GM12864 (cell line): ENCODE data around the gene INPP4A.
A peak's percentile ranks its signal among the peaks of the same experiment; 100 is the strongest.

Experiments
- DNase-seq: peaks from one replicate; pipeline ENCODE4 v3.0.0-alpha.2; 2011; ENCODE audit warnings: low read depth
- H3K4me3 ChIP-seq: 2 replicates; pipeline ENCODE4 v1.5.1; 2011; ENCODE audit warnings: mild to moderate bottlenecking, low read depth, low read length, control low read depth
- CTCF ChIP-seq: IDR thresholded peaks from 2 replicates; pipeline ENCODE4 v1.5.1; 2011; ENCODE audit warnings: low read depth, mild to moderate bottlenecking, moderate library complexity, low read length, control low read depth, inconsistent platforms; ENCODE audit errors: missing control alignments

INPP4A gene

DNA sequence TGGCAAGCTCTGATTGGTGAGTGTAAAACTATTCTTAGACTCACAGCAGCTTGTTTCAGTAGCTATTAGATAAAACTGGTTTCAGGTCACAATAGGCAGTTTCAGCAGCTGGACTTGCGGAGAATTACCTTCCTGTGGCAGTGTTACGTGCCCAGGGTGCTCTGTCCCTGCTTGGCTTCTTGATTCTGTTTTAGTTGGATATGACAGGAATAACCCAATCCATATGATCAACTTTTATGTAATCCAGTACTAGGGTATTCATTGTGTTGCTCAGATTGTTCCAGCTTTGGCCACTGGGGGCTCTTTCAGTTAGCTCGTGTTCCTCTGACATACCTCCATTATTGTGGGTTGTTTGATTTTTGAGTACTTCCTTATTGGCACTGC lies 43.1 kb downstream of the INPP4A start:
- no peak overlapping the region for H3K4me3 ChIP-seq
- DNase-seq: peak; percentile 91
- peak; percentile 53 for TF ChIP-seq CTCF

DNA sequence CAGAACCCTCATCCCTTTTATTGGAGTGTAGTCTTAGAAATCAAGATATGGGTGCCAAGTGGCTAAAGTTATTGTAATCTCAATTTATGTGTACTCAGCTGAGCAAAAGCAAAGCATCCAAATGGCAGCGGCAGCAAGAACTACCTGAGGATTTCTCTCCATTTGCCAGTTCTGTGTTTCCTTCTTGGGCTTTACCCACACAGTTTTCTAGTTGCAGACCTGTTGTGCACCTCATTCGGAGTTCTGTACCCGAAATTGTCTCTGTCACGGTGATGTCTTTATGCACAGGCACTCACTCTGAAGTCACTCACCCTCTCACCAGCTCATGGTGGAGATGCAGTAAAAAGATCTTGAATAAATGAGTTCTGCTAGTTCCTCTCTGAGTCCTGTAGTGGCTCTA lies 43.6 kb downstream of the INPP4A start:
- H3K4me3 ChIP-seq: no peak overlapping the region
- TF ChIP-seq CTCF: no peak
- no peak for DNase-seq

DNA sequence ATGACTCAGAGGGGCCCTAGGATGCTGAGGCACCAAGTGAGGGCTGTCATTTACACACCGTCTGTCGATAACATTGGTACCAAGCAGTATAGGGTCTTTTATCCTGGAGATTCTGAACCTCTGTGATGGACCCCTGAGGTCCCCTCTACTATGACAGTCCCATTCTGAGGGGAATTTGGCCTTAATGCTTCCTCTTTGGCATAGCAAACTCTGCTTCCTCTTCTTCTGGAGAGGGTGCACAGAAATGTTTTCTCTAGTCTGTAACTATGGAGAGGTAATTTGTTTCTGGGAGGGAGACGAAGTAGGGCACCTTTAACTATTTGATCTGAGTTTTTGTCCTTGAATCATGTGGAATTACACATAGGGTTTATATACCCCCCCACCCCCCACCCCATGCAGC lies 44.8 kb downstream of the INPP4A start:
- DNase-seq: no peak
- no peak for TF ChIP-seq CTCF
- no peak overlapping the region for H3K4me3 ChIP-seq

DNA sequence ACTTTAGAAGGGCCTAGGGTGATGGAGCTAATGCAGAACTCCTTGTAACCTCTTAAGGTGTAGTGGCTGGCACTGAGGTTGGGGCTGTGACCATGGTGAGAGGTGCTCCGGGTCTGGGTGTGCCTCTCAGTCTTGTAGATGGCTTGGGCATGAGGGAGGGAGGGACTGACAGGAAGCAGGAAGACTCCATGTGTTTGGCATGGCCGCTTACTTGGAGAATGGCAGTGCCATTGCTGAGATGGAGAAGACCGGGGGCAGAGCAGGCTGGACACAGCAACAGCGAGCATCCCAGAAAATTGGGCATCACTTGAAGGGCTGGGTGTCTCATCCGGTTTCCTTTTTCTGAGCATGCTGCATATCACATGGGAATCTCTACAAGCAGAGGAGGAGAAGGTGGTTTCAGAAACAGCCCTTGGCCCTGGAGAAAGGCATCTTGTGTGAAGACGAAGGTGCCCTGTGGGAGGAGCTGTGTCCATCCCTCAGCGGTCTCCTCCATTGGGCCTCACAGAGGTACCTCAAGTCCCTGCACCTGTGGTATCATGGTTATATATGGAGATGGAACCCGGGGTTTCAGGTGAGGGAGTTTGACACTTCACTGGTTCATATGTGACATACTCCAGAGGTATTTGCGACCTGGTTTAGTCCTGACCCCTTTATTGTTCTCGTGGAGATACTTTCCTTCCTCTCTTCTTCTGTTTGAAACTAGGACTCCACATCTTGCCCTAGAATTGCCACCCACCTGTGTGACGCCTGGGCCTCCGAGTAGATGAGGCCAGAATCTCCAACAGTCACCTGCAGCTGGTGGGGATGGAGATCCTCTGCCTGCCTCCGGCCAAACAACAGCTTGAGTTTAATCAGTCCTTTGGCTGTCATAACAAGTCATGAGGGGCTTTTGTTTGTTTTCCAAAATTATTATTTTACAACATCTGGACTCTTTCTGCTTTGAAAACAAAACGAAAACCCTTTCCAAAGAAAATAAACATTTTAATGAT lies 45.6 kb downstream of the INPP4A start:
- no peak for DNase-seq
- H3K4me3 ChIP-seq: no peak overlapping the region
- TF ChIP-seq CTCF: no peak

GRCh38 chr2:98492441-98492840 lies 47.8 kb downstream of the INPP4A start:
- DNase-seq: no peak
- TF ChIP-seq CTCF: no peak
- no peak overlapping the region for H3K4me3 ChIP-seq

DNA sequence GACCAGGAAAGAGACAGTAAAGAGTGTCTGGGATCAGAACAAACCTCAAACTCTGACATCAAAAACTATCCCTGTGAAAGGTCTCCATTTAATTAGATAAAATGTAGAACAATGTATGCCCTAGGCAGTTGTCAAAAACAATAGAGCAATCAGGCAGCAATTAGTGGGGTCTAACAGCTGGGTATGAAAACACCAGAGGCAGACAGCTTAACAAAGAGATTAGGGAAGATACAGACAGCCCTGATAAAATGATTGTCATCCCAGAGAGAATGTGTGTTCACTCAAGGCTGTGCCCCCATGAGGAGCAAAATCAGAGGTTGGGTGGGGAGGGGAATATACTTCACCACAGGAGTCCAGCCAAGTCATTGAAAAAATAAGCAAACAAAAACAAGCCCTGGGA lies 50.0 kb downstream of the INPP4A start:
- H3K4me3 ChIP-seq: no peak overlapping the region
- no peak for TF ChIP-seq CTCF
- no peak for DNase-seq
